ENCODE measurements around the gene CPLANE2. TPM values are rescaled to one million over a fixed set of nuclear protein-coding genes. Genes with fewer than 3 reads are reported as not detected.

The CPLANE2 gene
- total RNA-seq, 1 experiment from 2014 or later = 4.2 TPM

DNA sequence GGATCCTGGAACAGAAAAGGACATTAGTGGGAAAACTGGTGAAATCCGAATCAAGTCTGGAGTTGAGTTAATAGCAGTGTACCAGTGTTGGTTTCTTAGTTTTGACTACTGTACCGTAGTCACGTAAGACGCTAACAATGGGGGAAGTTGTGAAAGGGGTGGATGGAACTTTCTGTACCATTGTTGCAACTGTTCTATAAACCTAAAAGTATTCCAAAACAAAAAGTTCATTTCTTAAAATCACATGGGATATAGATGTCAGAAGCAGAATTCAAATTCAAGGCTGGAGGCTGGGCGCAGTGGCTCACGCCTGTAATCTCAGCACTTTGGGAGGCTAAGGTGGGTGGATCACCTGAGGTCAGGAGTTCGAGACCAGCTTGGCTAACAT, 41.5 kb downstream of the CPLANE2 start:
- Mint-ChIP-seq H3K27me3 (ENCODE audit: unreplicated experiment) (peaks cover 6% of the 10 kb centered on the region), H3K4me3 (ENCODE audit: low read depth, unreplicated experiment) (no peak overlapping the region), H3K36me3 (ENCODE audit: insufficient read depth, unreplicated experiment) (no peaks in the 10 kb centered on the region), H3K4me1 (ENCODE audit: low read depth, unreplicated experiment) (no peaks in the 10 kb centered on the region), H3K9me3 (ENCODE audit: low read depth, unreplicated experiment) (no peaks in the 10 kb centered on the region), H3K27ac (ENCODE audit: unreplicated experiment) (no peak overlapping the region)
- TF ChIP-seq, protein P1, sequence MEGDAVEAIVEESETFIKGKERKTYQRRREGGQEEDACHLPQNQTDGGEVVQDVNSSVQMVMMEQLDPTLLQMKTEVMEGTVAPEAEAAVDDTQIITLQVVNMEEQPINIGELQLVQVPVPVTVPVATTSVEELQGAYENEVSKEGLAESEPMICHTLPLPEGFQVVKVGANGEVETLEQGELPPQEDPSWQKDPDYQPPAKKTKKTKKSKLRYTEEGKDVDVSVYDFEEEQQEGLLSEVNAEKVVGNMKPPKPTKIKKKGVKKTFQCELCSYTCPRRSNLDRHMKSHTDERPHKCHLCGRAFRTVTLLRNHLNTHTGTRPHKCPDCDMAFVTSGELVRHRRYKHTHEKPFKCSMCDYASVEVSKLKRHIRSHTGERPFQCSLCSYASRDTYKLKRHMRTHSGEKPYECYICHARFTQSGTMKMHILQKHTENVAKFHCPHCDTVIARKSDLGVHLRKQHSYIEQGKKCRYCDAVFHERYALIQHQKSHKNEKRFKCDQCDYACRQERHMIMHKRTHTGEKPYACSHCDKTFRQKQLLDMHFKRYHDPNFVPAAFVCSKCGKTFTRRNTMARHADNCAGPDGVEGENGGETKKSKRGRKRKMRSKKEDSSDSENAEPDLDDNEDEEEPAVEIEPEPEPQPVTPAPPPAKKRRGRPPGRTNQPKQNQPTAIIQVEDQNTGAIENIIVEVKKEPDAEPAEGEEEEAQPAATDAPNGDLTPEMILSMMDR (IDR thresholded peaks at IDR 0.05; ENCODE audit: unreplicated experiment) = no peak
- BruUV-seq (replicated peaks) = no TSS peak
- CTCF ChIA-PET = no interaction called here
- DNase-seq = no peak
- intact Hi-C loops (cut with micrococcal nuclease; ENCODE audit: unreplicated experiment) = no loop called here

DNA sequence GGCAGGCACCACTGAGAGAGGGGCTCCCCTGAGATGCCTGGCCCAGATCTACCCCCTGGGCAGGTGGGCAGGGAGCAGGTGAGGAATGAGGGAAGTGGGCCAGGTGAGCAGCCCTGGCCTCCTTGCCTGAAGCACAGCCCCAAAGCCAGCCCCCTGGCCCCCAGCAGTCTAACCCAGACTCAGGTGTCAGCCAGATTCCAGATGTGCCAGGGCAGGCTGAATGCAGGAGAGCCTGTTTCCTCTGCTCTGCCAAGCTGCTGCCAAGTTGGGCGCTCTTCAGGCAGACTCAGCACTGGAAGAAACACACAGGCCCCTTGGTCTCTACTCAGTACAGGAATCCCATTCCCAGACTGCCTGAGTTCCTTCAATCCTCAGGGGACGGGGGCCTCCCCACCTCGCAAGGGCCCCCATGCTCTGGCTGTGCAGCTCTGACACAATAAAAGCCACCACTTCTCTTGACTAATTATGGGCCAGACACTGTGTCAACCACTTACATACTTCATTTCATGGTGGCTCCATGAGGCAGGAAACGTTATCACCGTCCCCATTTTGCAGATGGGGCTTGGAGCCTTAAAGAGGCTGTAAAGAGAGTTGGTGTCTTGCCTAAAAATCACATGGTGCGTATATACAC, 45.0 kb downstream of the CPLANE2 start:
- H3K4me1 Mint-ChIP-seq (ENCODE audit: low read depth, unreplicated experiment) = peaks cover 12% of the 10 kb centered on the region

DNA sequence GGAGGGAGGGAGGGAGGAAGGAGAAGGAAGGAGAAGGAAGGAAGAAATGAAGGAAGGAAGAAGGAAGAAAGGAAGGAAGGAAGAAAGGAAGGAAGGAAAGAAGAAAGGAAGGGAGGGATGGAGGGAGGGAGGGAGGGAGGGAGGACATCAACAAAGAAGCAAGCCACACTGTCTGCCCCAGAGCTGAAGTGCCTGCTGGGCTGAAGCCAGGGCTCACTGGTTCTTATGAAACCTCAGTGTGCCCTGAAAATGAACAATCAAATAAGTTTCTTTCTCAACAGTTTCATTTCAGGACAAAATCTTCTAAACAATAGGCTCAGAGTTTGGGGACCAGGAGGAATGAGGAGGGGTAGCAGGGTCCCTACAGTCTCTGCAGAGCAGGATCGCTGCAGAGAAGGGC, 45.7 kb downstream of the CPLANE2 start:
- no peaks in the 10 kb centered on the region for H3K9me3 Mint-ChIP-seq (ENCODE audit: low read depth, unreplicated experiment)
- H3K4me3 Mint-ChIP-seq (ENCODE audit: low read depth, unreplicated experiment) = no peak overlapping the region
- TF ChIP-seq, protein P1 (IDR thresholded peaks at IDR 0.05; ENCODE audit: unreplicated experiment) = no peak
- intact Hi-C loops (cut with micrococcal nuclease; ENCODE audit: unreplicated experiment) = no loop called here
- no TSS peak for BruUV-seq (replicated peaks)
- no peak for DNase-seq
- H3K4me1 Mint-ChIP-seq (ENCODE audit: low read depth, unreplicated experiment) = peaks cover 12% of the 10 kb centered on the region
- CTCF ChIA-PET = interaction anchor here (0.6 kb wide), 1 partner anchor 116 kb away, joined by 10 read pairs; no protein-coding TSS in a partner anchor
- H3K36me3 Mint-ChIP-seq (ENCODE audit: insufficient read depth, unreplicated experiment) = no peaks in the 10 kb centered on the region
- H3K27me3 Mint-ChIP-seq (ENCODE audit: unreplicated experiment) = peaks cover 8% of the 10 kb centered on the region
- no peak overlapping the region for H3K27ac Mint-ChIP-seq (ENCODE audit: unreplicated experiment)

More for the DNA sequence above, 45.0 kb downstream of the CPLANE2 start:
- H3K4me3 Mint-ChIP-seq (ENCODE audit: low read depth, unreplicated experiment) = no peak overlapping the region
- no peaks in the 10 kb centered on the region for H3K36me3 Mint-ChIP-seq (ENCODE audit: insufficient read depth, unreplicated experiment)
- TF ChIP-seq, protein P1 (IDR thresholded peaks at IDR 0.05; ENCODE audit: unreplicated experiment) = no peak
- BruUV-seq (replicated peaks) = no TSS peak
- no peak for DNase-seq
- H3K27me3 Mint-ChIP-seq (ENCODE audit: unreplicated experiment) = peaks cover 8% of the 10 kb centered on the region
- no peaks in the 10 kb centered on the region for H3K9me3 Mint-ChIP-seq (ENCODE audit: low read depth, unreplicated experiment)
- H3K27ac Mint-ChIP-seq (ENCODE audit: unreplicated experiment) = no peak overlapping the region
- intact Hi-C loops (cut with micrococcal nuclease; ENCODE audit: unreplicated experiment) = no loop called here
- CTCF ChIA-PET = no interaction called here

DNA sequence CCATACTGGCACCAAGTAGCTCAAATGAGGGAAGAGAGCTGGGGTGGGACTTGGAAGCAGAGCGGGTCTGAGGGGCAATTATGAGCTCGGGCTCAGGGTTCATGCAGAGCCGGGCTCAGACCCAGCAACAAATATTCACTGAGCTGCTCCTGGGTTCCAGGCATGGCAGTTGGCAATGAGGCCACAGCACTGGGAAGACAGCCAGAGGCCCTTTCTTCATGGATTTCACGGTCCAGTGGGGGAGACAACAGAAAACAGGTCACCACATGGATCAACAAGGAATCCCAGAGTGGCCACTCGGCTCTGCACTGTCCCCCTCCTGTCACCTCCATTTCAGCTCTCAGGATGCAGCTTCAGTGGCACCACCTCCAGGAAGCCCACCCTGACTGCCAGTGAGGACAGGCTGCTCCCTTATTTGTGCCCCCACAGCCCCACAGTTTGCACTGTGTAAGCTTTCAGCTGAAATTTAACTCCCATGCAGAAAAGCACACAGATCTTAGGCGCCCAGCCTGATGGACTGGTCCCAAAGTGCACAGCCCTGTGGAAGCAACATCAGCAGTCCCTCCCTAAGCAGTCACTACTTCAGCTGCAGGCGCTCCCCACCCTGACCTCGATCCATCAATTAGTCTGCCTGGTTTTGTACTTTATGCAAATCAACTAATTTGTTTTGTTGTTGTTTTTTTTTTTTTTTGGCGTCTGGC, 46.9 kb downstream of the CPLANE2 start:
- intact Hi-C loops (cut with micrococcal nuclease; ENCODE audit: unreplicated experiment) = no loop called here
- H3K36me3 Mint-ChIP-seq (ENCODE audit: insufficient read depth, unreplicated experiment) = no peaks in the 10 kb centered on the region
- no peak for DNase-seq
- CTCF ChIA-PET = interaction anchor here (0.8 to 2.4 kb wide), 3 partner anchors 9 to 111 kb away, joined by 3 to 18 read pairs (median 3); no protein-coding TSS in a partner anchor
- peaks cover 8% of the 10 kb centered on the region for H3K27me3 Mint-ChIP-seq (ENCODE audit: unreplicated experiment)
- H3K9me3 Mint-ChIP-seq (ENCODE audit: low read depth, unreplicated experiment) = no peaks in the 10 kb centered on the region
- H3K4me1 Mint-ChIP-seq (ENCODE audit: low read depth, unreplicated experiment) = peaks cover 13% of the 10 kb centered on the region
- no peak overlapping the region for H3K27ac Mint-ChIP-seq (ENCODE audit: unreplicated experiment)
- H3K4me3 Mint-ChIP-seq (ENCODE audit: low read depth, unreplicated experiment) = no peak overlapping the region
- TF ChIP-seq, protein P1 (IDR thresholded peaks at IDR 0.05; ENCODE audit: unreplicated experiment) = no peak
- no TSS peak for BruUV-seq (replicated peaks)

Data from Calu3 (cell line).